Naive thymus-derived CD4-positive, alpha-beta T cell (primary cell): Measurements from ENCODE around the gene NUP160. TPM values are rescaled to one million over a fixed set of nuclear protein-coding genes. Genes with fewer than 3 reads are reported as not detected.
"Not testable (repeated sequence)": the region's sequence is repeated elsewhere in the genome, so short reads cannot be mapped to it uniquely, and the experiment has no call there.

ENCODE experiments used
- ATAC-seq: fragments of 150-1000 bp; cut with Tn5 transposase; 2 replicates; pipeline ENCODE4 v1.10.0; 2021; ENCODE audit warnings: mild to moderate bottlenecking, moderate library complexity
- CTCF ChIA-PET: fragments of 350-600 bp; sonication (Branson Sonifier 250); formaldehyde crosslinking; loops from one replicate; lab custom pipeline; 2021; ENCODE audit warnings: antibody characterized with exemption; lab: Charles Lee
- POLR2A ChIA-PET: fragments of 350-600 bp; sonication (Branson Sonifier 250); formaldehyde crosslinking; loops from one replicate; lab custom pipeline; 2021; ENCODE audit warnings: antibody characterized with exemption, inconsistent platforms; lab: Charles Lee
- DNase-seq, 9 donors: peaks; one replicate each; pipeline versions ENCODE4 v3.0.0 to v3.0.0-alpha.2; 2020 to 2022; ENCODE audit warnings: mixed read lengths in 1 of 9
- H3K27ac ChIP-seq: one replicate; pipeline ENCODE4 v1.7.0; 2013; ENCODE audit warnings: mild to moderate bottlenecking, low read depth, low read length, moderate library complexity
- H3K27me3 ChIP-seq, 2 donors: one replicate each; pipeline ENCODE4 v1.7.0; 2013; ENCODE audit warnings: low read length in 2 of 2, mild to moderate bottlenecking in 2 of 2, moderate library complexity in 2 of 2; ENCODE audit not compliant: control insufficient read depth in 2 of 2, insufficient read depth in 2 of 2
- H3K36me3 ChIP-seq, 3 experiments: 1 replicate in 2 of 3; 2 replicates in 1 of 3; pipeline ENCODE4 v1.7.0; 2013; ENCODE audit warnings: low read length in 3 of 3, mild to moderate bottlenecking in 3 of 3, moderate library complexity in 1 of 3; ENCODE audit not compliant: insufficient read depth in 3 of 3, control insufficient read depth in 2 of 3
- H3K4me1 ChIP-seq, 2 donors: one replicate each; pipeline ENCODE4 v1.7.0; 2013; ENCODE audit warnings: low read length in 2 of 2, mild to moderate bottlenecking in 2 of 2, moderate library complexity in 1 of 2; ENCODE audit not compliant: control insufficient read depth in 2 of 2, insufficient read depth in 2 of 2
- H3K4me3 ChIP-seq: 2 replicates; pipeline ENCODE4 v1.7.0; 2013; ENCODE audit warnings: mild to moderate bottlenecking, low read length
- H3K9me3 ChIP-seq, 3 experiments: 1 replicate in 2 of 3; 2 replicates in 1 of 3; pipeline ENCODE4 v1.7.0; 2013; ENCODE audit warnings: low read length in 3 of 3; ENCODE audit not compliant: control insufficient read depth in 2 of 3
- H3K27ac Mint-ChIP-seq, 9 donors: one replicate each; pipeline ENCODE4 v1.8.0; 2020 to 2022; ENCODE audit warnings: mixed read lengths in 9 of 9, mild to moderate bottlenecking in 8 of 9, moderate library complexity in 5 of 9, inconsistent platforms in 2 of 9
- H3K27me3 Mint-ChIP-seq, 5 donors: one replicate each; pipeline ENCODE4 v1.8.0; 2021 to 2022; ENCODE audit warnings: mixed read lengths in 5 of 5, mild to moderate bottlenecking in 1 of 5
- H3K36me3 Mint-ChIP-seq, 5 donors: one replicate each; pipeline ENCODE4 v1.8.0; 2020 to 2022; ENCODE audit warnings: mixed read lengths in 5 of 5, mild to moderate bottlenecking in 3 of 5, inconsistent platforms in 1 of 5
- H3K4me1 Mint-ChIP-seq, 7 donors: one replicate each; pipeline ENCODE4 v1.8.0; 2020 to 2022; ENCODE audit warnings: mixed read lengths in 7 of 7, mild to moderate bottlenecking in 3 of 7, inconsistent platforms in 1 of 7
- H3K4me3 Mint-ChIP-seq, 10 donors: one replicate each; pipeline ENCODE4 v1.8.0; 2020 to 2022; ENCODE audit warnings: mild to moderate bottlenecking in 10 of 10, mixed read lengths in 10 of 10, moderate library complexity in 6 of 10, inconsistent platforms in 2 of 10
- H3K9me3 Mint-ChIP-seq, 11 donors: one replicate each; pipeline ENCODE4 v1.8.0; 2020 to 2022; ENCODE audit warnings: mixed read lengths in 11 of 11, mild to moderate bottlenecking in 4 of 11, inconsistent platforms in 1 of 11, moderate library complexity in 1 of 11
- intact Hi-C, 2 donors: fragments of 100-400 bp; cut with micrococcal nuclease; formaldehyde crosslinking; loops; one replicate each; pipeline ENCODE4 v1.15.1; 2023
- polyA plus RNA-seq, 2 donors: library from polyadenylated mRNA; unstranded; fragments of 300-500 nt; fragmentation: Illumina TruSeq; gene quantifications; one replicate each; pipeline ENCODE4 v1.2.3, GENCODE V29; 2021
- total RNA-seq, 6 experiments: library from RNA in 5 of 6; stranded (reverse) in 5 of 6; gene quantifications; 1 replicate in 5 of 6; 2 replicates in 1 of 6; pipeline ENCODE4 v1.2.3 and lab custom pipeline; 2021 to 2026

The NUP160 gene
- total and polyA plus RNA-seq, 7 experiments from 2014 or later, result 35.1 to 68.0 (median 61.1) TPM

DNA sequence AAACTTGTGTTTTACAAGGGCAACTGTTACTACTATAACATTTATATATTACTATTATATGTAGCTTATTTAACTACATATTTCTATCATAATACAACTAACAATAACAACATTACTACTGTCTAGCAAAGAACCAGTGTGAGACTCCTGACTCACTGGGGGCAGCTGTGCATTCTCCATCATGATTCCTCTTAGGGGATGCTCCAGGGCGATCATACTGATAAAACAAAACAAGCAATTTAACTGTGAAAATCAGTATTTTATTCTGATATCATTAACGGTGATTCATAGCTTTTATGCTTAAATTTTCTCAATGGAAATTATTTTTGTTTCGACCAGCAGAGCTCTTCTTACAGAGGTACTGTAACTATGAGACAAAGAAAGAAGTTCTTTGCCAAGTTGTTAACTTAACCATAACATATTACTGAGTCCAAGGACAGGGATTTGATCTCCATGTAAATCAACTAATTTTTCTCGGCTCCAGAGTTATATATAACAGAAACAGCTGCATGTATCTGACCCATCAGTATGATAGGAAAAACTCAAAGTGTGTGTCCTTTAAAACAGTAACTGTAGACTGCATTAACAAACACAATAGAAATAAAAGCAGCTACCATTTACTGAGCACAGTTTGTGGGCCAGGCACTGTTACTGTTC, 56.2 kb downstream of the NUP160 start:
- H3K4me3 ChIP-seq, result no peak overlapping the region
- no peaks in the 10 kb centered on the region for H3K9me3 ChIP-seq
- Mint-ChIP-seq H3K9me3 (no peaks in the 10 kb centered on the region), H3K36me3 (peaks cover 11 to 34% (median 22%) of the 10 kb centered on the region in 5 donors), H3K4me1 (no peaks in the 10 kb centered on the region), H3K4me3 (no peak overlapping the region), H3K27ac (peak overlapping the region in 2 of 9 donors; percentile 3 to 34), H3K27me3 (no peaks in the 10 kb centered on the region)
- H3K27me3 ChIP-seq, result no peaks in the 10 kb centered on the region
- DNase-seq, result no peak
- ChIA-PET POLR2A (interaction anchor here (0.6 to 1.2 kb wide), 3 partner anchors 13 to 62 kb away, joined by 3 to 4 read pairs (median 3); no protein-coding TSS in a partner anchor), CTCF (no interaction called here)
- no peak for ATAC-seq
- no peaks in the 10 kb centered on the region for H3K4me1 ChIP-seq
- H3K36me3 ChIP-seq, result peaks cover 9 to 79% (median 26%) of the 10 kb centered on the region in 3 experiments
- intact Hi-C loops, result no loop called here
- H3K27ac ChIP-seq, result no peak overlapping the region

DNA sequence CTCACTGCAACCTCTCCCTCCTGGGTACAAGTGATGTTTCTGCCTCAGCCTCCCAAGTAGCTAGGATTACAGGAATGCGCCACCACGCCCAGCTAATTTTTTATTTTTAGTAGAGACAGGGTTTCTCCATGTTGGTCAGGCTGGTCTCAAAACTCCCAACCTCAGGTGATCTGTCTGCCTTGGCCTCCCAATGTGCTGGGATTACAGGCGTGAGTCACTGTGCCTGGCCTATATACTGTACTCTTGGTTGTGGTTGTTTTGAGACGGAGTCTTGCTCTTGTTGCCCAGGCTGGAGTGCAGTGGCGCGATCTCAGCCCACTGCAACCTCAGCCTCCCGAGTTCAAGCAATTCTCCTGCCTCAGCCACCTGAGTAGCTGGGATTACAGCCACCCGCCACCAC, 58.1 kb downstream of the NUP160 start:
- POLR2A ChIA-PET, result interaction anchor here (0.6 kb wide), 1 partner anchor 13 kb away, joined by 3 read pairs; no protein-coding TSS in a partner anchor
- H3K4me1 ChIP-seq, H3K27me3 Mint-ChIP-seq, H3K4me1 Mint-ChIP-seq, H3K4me3 Mint-ChIP-seq, H3K27me3 ChIP-seq, H3K9me3 Mint-ChIP-seq, H3K27ac Mint-ChIP-seq, H3K9me3 ChIP-seq, ATAC-seq, H3K4me3 ChIP-seq, DNase-seq, intact Hi-C loops, CTCF ChIA-PET, H3K27ac ChIP-seq: not testable (repeated sequence)
- H3K36me3 Mint-ChIP-seq, result peaks cover 17 to 36% (median 27%) of the 10 kb centered on the region in 5 donors
- H3K36me3 ChIP-seq, result peaks cover 8 to 84% (median 29%) of the 10 kb centered on the region in 3 experiments

DNA sequence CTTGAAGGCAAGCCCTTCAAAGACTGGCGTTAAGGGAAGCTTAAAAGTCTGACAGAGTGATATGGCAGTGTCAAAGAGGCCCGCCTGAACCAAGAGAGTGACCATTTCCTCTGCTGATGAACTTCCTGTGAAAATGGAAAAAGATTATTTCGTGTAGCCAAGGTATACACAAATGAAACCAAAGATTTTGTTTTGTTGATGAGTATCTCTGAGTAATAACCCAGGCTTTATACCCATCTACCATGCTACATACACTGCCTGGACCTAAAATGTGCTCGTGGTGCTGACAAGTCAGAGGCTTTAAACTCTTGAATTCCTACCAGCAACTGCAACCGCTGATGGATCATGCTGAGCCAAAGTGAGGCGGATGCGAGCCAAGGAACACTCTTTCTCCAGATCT, 60.0 kb downstream of the NUP160 start:
- no peak overlapping the region for H3K27ac ChIP-seq
- peaks cover 22 to 40% (median 27%) of the 10 kb centered on the region in 5 donors for H3K36me3 Mint-ChIP-seq
- ATAC-seq (no peak), DNase-seq (no peak)
- no peaks in the 10 kb centered on the region for H3K4me1 ChIP-seq
- H3K9me3 Mint-ChIP-seq, result no peaks in the 10 kb centered on the region
- no peaks in the 10 kb centered on the region for H3K27me3 Mint-ChIP-seq
- ChIA-PET POLR2A (no interaction called here), CTCF (no interaction called here)
- peak overlapping the region in 2 of 9 donors; percentile 34 to 63 for H3K27ac Mint-ChIP-seq
- H3K36me3 ChIP-seq, result peaks cover 5 to 87% (median 35%) of the 10 kb centered on the region in 3 experiments
- no peak overlapping the region for H3K4me3 Mint-ChIP-seq
- H3K9me3 ChIP-seq, result no peaks in the 10 kb centered on the region
- H3K4me1 Mint-ChIP-seq, result no peaks in the 10 kb centered on the region
- no peaks in the 10 kb centered on the region for H3K27me3 ChIP-seq
- intact Hi-C loops, result no loop called here
- no peak overlapping the region for H3K4me3 ChIP-seq

DNA sequence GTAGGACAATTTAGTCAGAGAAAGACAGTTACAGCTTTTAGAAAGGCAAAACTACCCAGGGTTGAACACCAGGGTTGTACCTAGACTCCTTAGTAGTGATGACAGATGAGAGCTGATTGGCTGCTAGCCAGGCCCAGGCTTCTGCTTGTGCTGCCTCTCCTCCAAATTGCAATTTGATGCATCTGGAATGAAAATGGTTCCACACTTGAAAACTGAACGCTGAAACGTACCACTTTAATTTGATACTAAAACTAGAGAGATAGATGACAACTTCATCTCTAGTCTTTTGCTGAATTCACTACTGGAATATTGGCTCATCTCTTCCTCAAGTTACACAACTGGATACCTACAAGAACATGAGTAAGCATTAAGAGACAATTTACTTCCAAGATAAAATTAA, 61.8 kb downstream of the NUP160 start:
- Histone ChIP-seq H3K27ac (no peak overlapping the region), H3K36me3 (peaks cover 0 to 83% (median 34%) of the 10 kb centered on the region in 3 experiments), H3K4me3 (no peak overlapping the region), H3K4me1 (no peaks in the 10 kb centered on the region), H3K27me3 (no peaks in the 10 kb centered on the region), H3K9me3 (no peaks in the 10 kb centered on the region)
- H3K27ac Mint-ChIP-seq, result no peak overlapping the region
- H3K4me3 Mint-ChIP-seq, result no peak overlapping the region
- intact Hi-C loops, result no loop called here
- H3K36me3 Mint-ChIP-seq, result peaks cover 14 to 33% (median 24%) of the 10 kb centered on the region in 5 donors
- no peaks in the 10 kb centered on the region for H3K27me3 Mint-ChIP-seq
- no peak for DNase-seq
- no peaks in the 10 kb centered on the region for H3K9me3 Mint-ChIP-seq
- no peaks in the 10 kb centered on the region for H3K4me1 Mint-ChIP-seq
- ATAC-seq, result no peak
- ChIA-PET POLR2A (no interaction called here), CTCF (no interaction called here)

DNA sequence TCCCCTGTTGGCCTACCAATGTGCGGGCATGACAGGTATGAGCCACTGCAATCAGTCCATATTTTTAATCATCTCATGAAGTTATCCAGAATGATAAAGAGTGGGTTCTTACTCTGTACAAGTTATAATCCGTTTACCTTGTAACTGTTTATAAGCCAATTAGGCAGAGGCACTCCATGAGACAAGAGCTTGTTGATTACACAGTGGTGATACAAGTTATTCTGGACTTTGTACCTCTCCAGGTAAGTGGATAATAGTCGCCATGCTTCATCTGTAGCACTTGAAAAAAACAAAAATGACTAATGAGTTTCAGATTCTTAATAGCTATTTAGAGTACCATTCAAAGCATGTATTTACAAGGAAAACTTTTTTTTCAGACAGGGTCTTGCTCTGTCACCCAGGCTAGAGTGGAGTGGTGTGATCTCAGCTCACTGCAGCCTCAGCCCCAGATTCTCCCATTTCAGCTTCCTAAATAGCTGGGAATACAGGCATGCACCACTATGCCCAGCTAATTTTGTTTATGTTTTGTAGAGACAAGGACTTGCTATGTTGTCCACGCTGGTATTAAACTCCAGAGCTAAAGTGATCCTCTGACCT, 63.3 kb downstream of the NUP160 start:
- Histone ChIP-seq H3K27ac (no peak overlapping the region), H3K27me3 (no peaks in the 10 kb centered on the region), H3K4me1 (no peaks in the 10 kb centered on the region), H3K36me3 (peaks cover 0 to 81% (median 30%) of the 10 kb centered on the region in 3 experiments), H3K9me3 (no peaks in the 10 kb centered on the region), H3K4me3 (no peak overlapping the region)
- ATAC-seq (no peak), DNase-seq (no peak)
- Mint-ChIP-seq H3K4me1 (no peaks in the 10 kb centered on the region), H3K27me3 (no peaks in the 10 kb centered on the region), H3K27ac (peak overlapping the region in 1 of 9 donors; percentile 13), H3K9me3 (no peaks in the 10 kb centered on the region), H3K36me3 (peaks cover 9 to 31% (median 23%) of the 10 kb centered on the region in 5 donors), H3K4me3 (no peak overlapping the region)
- CTCF ChIA-PET, result interaction anchor here (0.7 kb wide), 1 partner anchor 1530 kb away, joined by 3 read pairs; no protein-coding TSS in a partner anchor
- POLR2A ChIA-PET, result no interaction called here
- intact Hi-C loops, result no loop called here

DNA sequence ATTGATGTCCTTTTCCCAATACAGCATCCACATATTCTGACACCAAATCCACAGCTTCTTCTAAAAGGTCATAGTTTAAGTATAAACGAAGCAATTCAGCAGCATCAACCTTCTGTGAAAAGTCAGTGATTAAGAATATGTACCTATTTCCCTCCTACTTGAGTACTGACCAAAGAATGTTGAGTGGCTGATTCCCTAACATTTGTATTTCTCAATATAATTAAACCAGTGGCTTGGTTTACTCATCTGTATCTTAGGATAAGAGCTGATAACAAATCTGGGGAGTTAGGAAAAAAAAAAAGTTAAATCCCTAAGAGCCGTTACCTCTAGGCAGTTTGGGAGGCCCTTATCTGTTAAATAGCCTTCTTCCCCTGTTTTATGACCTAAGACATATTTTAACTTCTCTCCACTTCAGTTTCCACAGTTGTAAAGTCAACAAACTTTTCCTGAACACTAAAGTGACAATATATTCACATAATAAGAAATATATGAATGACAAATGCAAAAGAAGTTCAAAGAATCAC, 65.0 kb downstream of the NUP160 start:
- intact Hi-C loops, result no loop called here
- Histone ChIP-seq H3K9me3 (no peaks in the 10 kb centered on the region), H3K4me3 (no peak overlapping the region), H3K27ac (no peak overlapping the region), H3K27me3 (no peaks in the 10 kb centered on the region), H3K4me1 (no peaks in the 10 kb centered on the region), H3K36me3 (peaks cover 3 to 88% (median 28%) of the 10 kb centered on the region in 3 experiments)
- Mint-ChIP-seq H3K4me3 (no peak overlapping the region), H3K36me3 (peaks cover 9 to 34% (median 23%) of the 10 kb centered on the region in 5 donors), H3K9me3 (no peaks in the 10 kb centered on the region), H3K4me1 (no peaks in the 10 kb centered on the region), H3K27me3 (no peaks in the 10 kb centered on the region), H3K27ac (peak overlapping the region in 1 of 9 donors; percentile 43)
- DNase-seq, result no peak
- ChIA-PET CTCF (no interaction called here), POLR2A (no interaction called here)
- no peak for ATAC-seq
